Nephron (organoid): ENCODE measurements around the gene SLC25A13.

Experiments
- H3K27ac Mint-ChIP-seq, 3 experiments: 2 replicates each; pipeline ENCODE4 v1.8.0; 2020; ENCODE audit warnings: mixed read lengths in 3 of 3, mild to moderate bottlenecking in 2 of 3, moderate library complexity in 1 of 3
- H3K27me3 Mint-ChIP-seq: 2 replicates; pipeline ENCODE4 v1.8.0; 2021; ENCODE audit warnings: low read depth, mild to moderate bottlenecking, moderate library complexity, mixed read lengths
- H3K36me3 Mint-ChIP-seq: 2 replicates; pipeline ENCODE4 v1.8.0; 2020; ENCODE audit warnings: low read depth, mixed read lengths
- H3K4me1 Mint-ChIP-seq: 2 replicates; pipeline ENCODE4 v1.8.0; 2020; ENCODE audit warnings: mixed read lengths
- H3K4me3 Mint-ChIP-seq, 3 experiments: 2 replicates each; pipeline ENCODE4 v1.8.0; 2020; ENCODE audit warnings: mild to moderate bottlenecking in 3 of 3, mixed read lengths in 3 of 3, moderate library complexity in 2 of 3
- H3K9me3 Mint-ChIP-seq: 2 replicates; pipeline ENCODE4 v1.8.0; 2020; ENCODE audit warnings: mixed read lengths
- CTCF ChIP-seq, 3 experiments: fragments of 200-600 bp; sonication (generic); IDR thresholded peaks; one replicate each; pipeline ENCODE4 v1.5.0; 2021; ENCODE audit warnings: antibody characterized with exemption in 3 of 3; ENCODE audit not compliant: unreplicated experiment in 3 of 3

SLC25A13 gene

GRCh38 chr7:96084881-96085553 lies 236.9 kb downstream of the SLC25A13 start:
- no peaks in the 10 kb centered on the region for H3K9me3 Mint-ChIP-seq
- no peak overlapping the region for H3K27ac Mint-ChIP-seq
- no peaks in the 10 kb centered on the region for H3K36me3 Mint-ChIP-seq
- no peak for TF ChIP-seq CTCF (IDR thresholded peaks at IDR 0.05; ENCODE audit: unreplicated experiment in 3 of 3)
- H3K4me3 Mint-ChIP-seq: no peak overlapping the region
- peaks cover 5% of the 10 kb centered on the region for H3K4me1 Mint-ChIP-seq
- H3K27me3 Mint-ChIP-seq: peaks cover 6% of the 10 kb centered on the region

- Mint-ChIP-seq H3K9me3 (no peaks in the 10 kb centered on the region), H3K27me3 (peaks cover 49% of the 10 kb centered on the region), H3K27ac (no peak overlapping the region), H3K4me3 (no peak overlapping the region), H3K4me1 (peaks cover 1% of the 10 kb centered on the region), H3K36me3 (no peaks in the 10 kb centered on the region)
- TF ChIP-seq CTCF (IDR thresholded peaks at IDR 0.05; ENCODE audit: unreplicated experiment in 3 of 3): no peak
Observed at GRCh38 chr7:96080027-96080426, 241.9 kb downstream of the SLC25A13 start.

GRCh38 chr7:96076350-96076707 lies 245.6 kb downstream of the SLC25A13 start:
- H3K4me1 Mint-ChIP-seq: no peaks in the 10 kb centered on the region
- H3K4me3 Mint-ChIP-seq: peak overlapping the region; percentile 95 to 97 (median 96)
- peak overlapping the region in 1 of 3 experiments; percentile 3 for H3K27ac Mint-ChIP-seq
- no peaks in the 10 kb centered on the region for H3K9me3 Mint-ChIP-seq
- no peaks in the 10 kb centered on the region for H3K36me3 Mint-ChIP-seq
- peaks cover 56% of the 10 kb centered on the region for H3K27me3 Mint-ChIP-seq
- no peak for TF ChIP-seq CTCF (IDR thresholded peaks at IDR 0.05; ENCODE audit: unreplicated experiment in 3 of 3)

GRCh38 chr7:96075510-96076349 lies 246.2 kb downstream of the SLC25A13 start:
- Mint-ChIP-seq H3K4me3 (peak overlapping the region; percentile 95 to 97 (median 96)), H3K36me3 (no peaks in the 10 kb centered on the region), H3K9me3 (no peaks in the 10 kb centered on the region), H3K27me3 (peaks cover 60% of the 10 kb centered on the region), H3K27ac (peak overlapping the region; percentile 3 to 31 (median 27)), H3K4me1 (no peaks in the 10 kb centered on the region)
- TF ChIP-seq CTCF (IDR thresholded peaks at IDR 0.05; ENCODE audit: unreplicated experiment in 3 of 3): peak; percentile 81 to 94 (median 92)

- no peaks in the 10 kb centered on the region for H3K4me1 Mint-ChIP-seq
- peak overlapping the region in 2 of 3 experiments; percentile 95 to 96 for H3K4me3 Mint-ChIP-seq
- TF ChIP-seq CTCF (IDR thresholded peaks at IDR 0.05; ENCODE audit: unreplicated experiment in 3 of 3): no peak
- H3K27ac Mint-ChIP-seq: no peak overlapping the region
- peaks cover 61% of the 10 kb centered on the region for H3K27me3 Mint-ChIP-seq
- no peaks in the 10 kb centered on the region for H3K9me3 Mint-ChIP-seq
- no peaks in the 10 kb centered on the region for H3K36me3 Mint-ChIP-seq
Observed at GRCh38 chr7:96074871-96075270, 247.0 kb downstream of the SLC25A13 start.
